ENCODE data around the gene RBFOX2.

DNA sequence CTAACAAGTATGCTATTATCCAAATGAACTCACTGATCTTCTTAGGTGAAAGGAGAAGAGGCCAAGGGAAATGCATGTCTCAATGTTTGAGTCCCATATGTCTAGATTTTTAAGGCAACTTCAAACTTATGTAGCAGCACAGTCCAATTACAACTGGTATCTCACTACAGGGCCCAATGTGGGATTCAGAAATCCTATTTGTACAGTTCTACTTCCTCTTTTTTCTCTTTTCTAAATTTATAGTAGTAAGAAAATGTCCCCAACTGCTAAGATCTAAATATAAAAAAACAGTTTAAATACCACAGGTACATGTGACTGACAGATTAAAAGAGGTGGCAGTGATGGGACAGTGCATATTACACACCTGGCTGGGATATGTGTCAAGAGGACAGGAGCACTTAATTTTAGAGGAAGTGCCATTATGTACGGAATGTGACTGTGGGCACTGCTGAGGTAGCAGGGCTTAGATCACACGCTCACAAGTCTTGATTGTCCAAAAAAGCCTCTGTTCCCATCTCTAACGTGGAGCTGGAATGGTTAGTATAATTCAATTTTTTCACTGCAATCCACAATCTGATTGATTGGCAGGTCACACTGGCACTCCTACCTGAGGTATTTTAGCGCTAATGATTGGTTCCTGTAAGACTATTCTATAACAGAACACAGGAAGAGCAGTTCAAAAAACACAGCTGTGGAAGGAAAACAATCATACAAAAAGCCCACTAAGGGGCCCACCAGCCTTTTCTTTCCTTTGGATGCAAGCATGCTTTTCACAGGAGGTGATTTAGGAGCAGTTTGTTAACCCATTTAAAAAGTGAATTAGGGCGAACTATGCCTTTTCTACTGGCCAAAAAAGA is 276.4 kb downstream of the RBFOX2 start:
- TF ChIP-seq, protein P1, sequence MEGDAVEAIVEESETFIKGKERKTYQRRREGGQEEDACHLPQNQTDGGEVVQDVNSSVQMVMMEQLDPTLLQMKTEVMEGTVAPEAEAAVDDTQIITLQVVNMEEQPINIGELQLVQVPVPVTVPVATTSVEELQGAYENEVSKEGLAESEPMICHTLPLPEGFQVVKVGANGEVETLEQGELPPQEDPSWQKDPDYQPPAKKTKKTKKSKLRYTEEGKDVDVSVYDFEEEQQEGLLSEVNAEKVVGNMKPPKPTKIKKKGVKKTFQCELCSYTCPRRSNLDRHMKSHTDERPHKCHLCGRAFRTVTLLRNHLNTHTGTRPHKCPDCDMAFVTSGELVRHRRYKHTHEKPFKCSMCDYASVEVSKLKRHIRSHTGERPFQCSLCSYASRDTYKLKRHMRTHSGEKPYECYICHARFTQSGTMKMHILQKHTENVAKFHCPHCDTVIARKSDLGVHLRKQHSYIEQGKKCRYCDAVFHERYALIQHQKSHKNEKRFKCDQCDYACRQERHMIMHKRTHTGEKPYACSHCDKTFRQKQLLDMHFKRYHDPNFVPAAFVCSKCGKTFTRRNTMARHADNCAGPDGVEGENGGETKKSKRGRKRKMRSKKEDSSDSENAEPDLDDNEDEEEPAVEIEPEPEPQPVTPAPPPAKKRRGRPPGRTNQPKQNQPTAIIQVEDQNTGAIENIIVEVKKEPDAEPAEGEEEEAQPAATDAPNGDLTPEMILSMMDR (IDR thresholded peaks at IDR 0.05): no peak
- TF ChIP-seq EZH2 (IDR thresholded peaks at IDR 0.05; ENCODE audit: borderline replicate concordance, insufficient read depth, low read depth, low read length, poor library complexity, severe bottlenecking): no peak

Measured in B cell (primary cell).